HG03064 (cell line): ENCODE results near the gene PAK6.

Experiments
- ATAC-seq: cut with Tn5 transposase; IDR thresholded peaks from one replicate; pipeline ENCODE4 v1.9.1; 2021; ENCODE audit warnings: low read depth; ENCODE audit not compliant: unreplicated experiment

Gene PAK6

GRCh38 chr15:40238532-40239403 is at the start of gene PAK6:
Gene PAK6, plus strand, starts transcription at chr15:40239063. Its CDS starts 25,723 bp downstream, at chr15:40264786.
- no peak for ATAC-seq

GRCh38 chr15:40190591-40190990 is 48.3 kb upstream of the PAK6 start:
- no peak for ATAC-seq

GRCh38 chr15:40192942-40193341 is 45.9 kb upstream of the PAK6 start:
- no peak for ATAC-seq

- ATAC-seq = no peak
Measured at GRCh38 chr15:40197434-40197833, 41.4 kb upstream of the PAK6 start.

- ATAC-seq = no peak
Measured at GRCh38 chr15:40198355-40199085, 40.3 kb upstream of the PAK6 start.

- ATAC-seq = no peak
Measured at GRCh38 chr15:40204100-40204499, 34.8 kb upstream of the PAK6 start.

GRCh38 chr15:40217166-40217824 is 21.6 kb upstream of the PAK6 start:
- no peak for ATAC-seq

- ATAC-seq = no peak
Measured at GRCh38 chr15:40219801-40220200, 19.1 kb upstream of the PAK6 start.

GRCh38 chr15:40222131-40222530 is 16.7 kb upstream of the PAK6 start:
- ATAC-seq = no peak

GRCh38 chr15:40226736-40227135 is 12.1 kb upstream of the PAK6 start:
- ATAC-seq = no peak

GRCh38 chr15:40229316-40229715 is 9.5 kb upstream of the PAK6 start:
- ATAC-seq = no peak

GRCh38 chr15:40229956-40230355 is 8.9 kb upstream of the PAK6 start:
- no peak for ATAC-seq

- ATAC-seq = no peak
Measured at GRCh38 chr15:40232625-40233070, 6.2 kb upstream of the PAK6 start.

GRCh38 chr15:40233727-40234577 is 4.9 kb upstream of the PAK6 start:
- no peak for ATAC-seq

GRCh38 chr15:40234783-40235182 is 4.1 kb upstream of the PAK6 start:
- no peak for ATAC-seq

- ATAC-seq = no peak
Measured at GRCh38 chr15:40235201-40235885, 3.5 kb upstream of the PAK6 start.

- ATAC-seq = no peak
Measured at GRCh38 chr15:40239404-40239692, 485 bp downstream of the PAK6 start.

GRCh38 chr15:40239693-40240618 is 1.1 kb downstream of the PAK6 start:
- ATAC-seq = no peak
